GM12878 (cell line): ENCODE results near the gene SP1. TPM values are rescaled to one million over a fixed set of nuclear protein-coding genes. Genes with fewer than 3 reads are reported as not detected.

Experiments
- ATAC-seq: fragments of 200-7000 bp; cut with Tn5 transposase; 3 replicates; pipeline ENCODE4 v1.9.1; 2020; ENCODE audit warnings: mild to moderate bottlenecking, moderate library complexity
- BruUV-seq: library from RNA; stranded (reverse); fragments of 400-500 nt; replicated peaks from 2 replicates; lab custom pipeline; 2021; lab: Mats Ljungman, UMichigan
- CTCF ChIA-PET: fragments of 300-600 bp; sonication (Branson Sonifier 250); formaldehyde crosslinking; extraction: SDS; loops from one replicate; lab custom pipeline; 2021; ENCODE audit warnings: inconsistent platforms; lab: Yijun Ruan, JAX
- POLR2A ChIA-PET: fragments of 350-600 bp; formaldehyde crosslinking; extraction: SDS; loops from one replicate; lab custom pipeline; 2021; ENCODE audit warnings: inconsistent platforms; lab: Charles Lee
- RAD21 ChIA-PET: fragments of 300-600 bp; sonication (Branson Sonifier 250); formaldehyde crosslinking; loops from one replicate; lab custom pipeline; 2023; ENCODE audit warnings: antibody characterized with exemption; ENCODE audit not compliant: unreplicated experiment; lab: Charles Lee
- SMC1A ChIA-PET: fragments of 300-600 bp; sonication (Branson Sonifier 250); formaldehyde crosslinking; loops from one replicate; lab custom pipeline; 2023; ENCODE audit not compliant: unreplicated experiment, uncharacterized antibody; lab: Charles Lee
- DNase-seq: peaks from one replicate; pipeline ENCODE4 v3.0.0-alpha.2; 2011; ENCODE audit warnings: low read depth, low spot score
- FAIRE-seq: peaks from 3 replicates; lab custom pipeline; 2011; peaks lifted over from hg19 to GRCh38; lab: Jason Lieb, UNC
- H2AFZ ChIP-seq: 2 replicates; pipeline ENCODE4 v1.6.0; 2011; ENCODE audit warnings: low read depth, low read length, control low read depth; ENCODE audit not compliant: control insufficient read depth
- H3K27ac ChIP-seq: 2 replicates; pipeline ENCODE4 v1.5.1; 2011; ENCODE audit warnings: control low read depth; ENCODE audit not compliant: control insufficient read depth, insufficient read depth
- H3K27me3 ChIP-seq, 2 experiments: replicated peaks in 1 of 2; 2 replicates each; pipeline versions ENCODE4 v1.6.0 to v1.6.1; 2011; ENCODE audit warnings: low read length in 1 of 2; ENCODE audit not compliant: control insufficient read depth in 2 of 2, insufficient read depth in 2 of 2
- H3K36me3 ChIP-seq, 2 experiments: 2 replicates each; pipeline ENCODE4 v1.5.1; 2011; ENCODE audit warnings: low read length in 1 of 2; ENCODE audit not compliant: control insufficient read depth in 2 of 2, insufficient read depth in 2 of 2
- H3K4me1 ChIP-seq: 2 replicates; pipeline ENCODE4 v1.6.1; 2011; ENCODE audit warnings: mild to moderate bottlenecking, low read length, moderate library complexity, mixed read lengths; ENCODE audit not compliant: control insufficient read depth, insufficient read depth
- H3K4me2 ChIP-seq: 2 replicates; pipeline ENCODE4 v1.6.0; 2011; ENCODE audit warnings: control low read depth; ENCODE audit not compliant: control insufficient read depth, insufficient read depth
- H3K4me3 ChIP-seq: fragments of 200-600 bp; sonication (generic); 2 replicates; pipeline ENCODE4 v1.5.1; 2016
- H3K79me2 ChIP-seq: 2 replicates; pipeline ENCODE4 v1.6.0; 2011; ENCODE audit warnings: low read length; ENCODE audit not compliant: control insufficient read depth, insufficient read depth
- H3K9ac ChIP-seq: 2 replicates; pipeline ENCODE4 v1.8.0; 2011; ENCODE audit warnings: low read length, control low read depth, mixed read lengths; ENCODE audit not compliant: control insufficient read depth, insufficient read depth
- H3K9me3 ChIP-seq: replicated peaks from 3 replicates; pipeline ENCODE4 v1.5.1; 2011; ENCODE audit warnings: mild to moderate bottlenecking, low read length; ENCODE audit not compliant: control insufficient read depth, insufficient read depth
- H4K20me1 ChIP-seq: 2 replicates; pipeline ENCODE4 v1.6.0; 2011; ENCODE audit not compliant: control insufficient read depth, insufficient read depth
- ATF7 ChIP-seq: fragments of 450-650 bp; IDR thresholded peaks from 2 replicates; pipeline ENCODE4 v1.6.1; 2016; ENCODE audit warnings: low read depth, mild to moderate bottlenecking
- BCL3 ChIP-seq: IDR thresholded peaks from 2 replicates; pipeline ENCODE4 v1.6.1; 2011; ENCODE audit warnings: borderline replicate concordance, low read depth, mild to moderate bottlenecking, moderate library complexity, low read length; ENCODE audit not compliant: insufficient read depth, poor library complexity, severe bottlenecking
- BMI1 ChIP-seq: fragments of 450-650 bp; IDR thresholded peaks from 2 replicates; pipeline ENCODE4 v1.6.1; 2016; ENCODE audit warnings: mild to moderate bottlenecking, moderate library complexity, borderline replicate concordance
- CEBPB ChIP-seq, 2 experiments: fragments of 150-350 bp in 1 of 2; IDR thresholded peaks; 2 replicates each; pipeline ENCODE4 v1.6.1; 2012 to 2014; ENCODE audit warnings: low read depth in 2 of 2, low read length in 2 of 2, borderline replicate concordance in 1 of 2, inconsistent platforms in 1 of 2
- FOS ChIP-seq: IDR thresholded peaks from 3 replicates; pipeline ENCODE4 v1.6.1; 2011; ENCODE audit warnings: borderline replicate concordance; ENCODE audit not compliant: insufficient read length; ENCODE audit errors: extremely low read depth
- NRF1 ChIP-seq: conservative IDR thresholded peaks from 2 replicates; pipeline ENCODE4 v1.6.1; 2011; ENCODE audit warnings: mild to moderate bottlenecking, low read depth, low read length, improper control_type of control experiment
- RELB ChIP-seq: fragments of 450-650 bp; IDR thresholded peaks from 2 replicates; pipeline ENCODE4 v1.6.1; 2017; ENCODE audit warnings: low read depth, mild to moderate bottlenecking, moderate library complexity
- WGBS: methylation state at CpG from one replicate; pipeline ENCODE4 v1.1.6; 2016; ENCODE audit warnings: low lambda C conversion rate; ENCODE audit not compliant: insufficient replicate concordance, insufficient coverage; ENCODE audit errors: missing lambda C conversion rate; 5-methylcytosine and 5-hydroxymethylcytosine counted together
- in situ Hi-C: fragments of 300-500 bp; cut with MboI; formaldehyde crosslinking; loops from 9 replicates; pipeline ENCODE4 v1.14.3; 2018; ENCODE audit warnings: mixed read lengths
- intact Hi-C: fragments of 100-400 bp; cut with micrococcal nuclease; formaldehyde crosslinking; loops from one replicate; pipeline ENCODE4 v1.14.2; 2022; ENCODE audit not compliant: unreplicated experiment
- polyA plus RNA-seq, 11 experiments: library from polyadenylated mRNA; depleted of rRNA in 4 of 11; unstranded in 6 of 11; stranded (reverse) in 5 of 11; fragments of >200 nt; fragmentation: Nextera tagmentation in 4 of 11; fragmentation: Illumina TruSeq in 1 of 11; extraction: Ambion mirVana in 4 of 11; extraction: Trizol in 1 of 11; gene quantifications; 1 replicate in 1 of 11; 2 replicates in 10 of 11; pipeline versions ENCODE4 v1.2.1 to v1.2.3, GENCODE V29; 2011 to 2016; ENCODE audit warnings: inconsistent platforms in 2 of 11, missing spikeins in 2 of 11, low read depth in 1 of 11
- total RNA-seq, 4 experiments: library from RNA; depleted of rRNA in 3 of 4; stranded (reverse); fragments of >200 nt in 3 of 4; fragmentation: Illumina TruSeq in 1 of 4; extraction: Trizol in 1 of 4; gene quantifications; 2 replicates each; pipeline versions ENCODE4 v1.2.1 to v1.2.3, GENCODE V29; 2013 to 2021

The SP1 gene
- total and polyA plus RNA-seq, 10 of the 15 experiments (the other 5 are each of a cell fraction or from before 2014, with no cell fraction given): 3.3 to 52.0 (median 25.2) TPM

- no peak overlapping the region for H3K9ac ChIP-seq
Measured at GRCh38 chr12:53427905-53428594, 48.1 kb downstream of the SP1 start.

More at GRCh38 chr12:53427905-53428594, 48.1 kb downstream of the SP1 start:
- ATAC-seq (peak; percentile 56), FAIRE-seq (no peak), DNase-seq (no peak)
- RAD21 ChIA-PET: interaction anchor here (1.0 to 1.5 kb wide), 6 partner anchors 13 to 104 kb away, joined by 3 to 9 read pairs (median 3); partner anchors contain the start of genes PRR13 and SP1
- no peaks in the 10 kb centered on the region for H3K36me3 ChIP-seq
- no peaks in the 10 kb centered on the region for H3K9me3 ChIP-seq
- no peak overlapping the region for H3K4me3 ChIP-seq
- H3K79me2 ChIP-seq: no peaks in the 10 kb centered on the region
- SMC1A ChIA-PET: interaction anchor here (0.7 to 1.7 kb wide), 7 partner anchors 10 to 104 kb away, joined by 3 to 7 read pairs (median 3); no protein-coding TSS in a partner anchor
- CTCF ChIA-PET: interaction anchor here (0.6 to 10.1 kb wide), 8 partner anchors 9 to 370 kb away, joined by 3 to 225 read pairs (median 4); no protein-coding TSS in a partner anchor
- POLR2A ChIA-PET: interaction anchor here (0.6 to 1.1 kb wide), 4 partner anchors 11 to 73 kb away, joined by 3 to 8 read pairs (median 4); no protein-coding TSS in a partner anchor
- H3K4me1 ChIP-seq: no peaks in the 10 kb centered on the region
- BruUV-seq: no TSS peak
- H3K27me3 ChIP-seq: no peaks in the 10 kb centered on the region
- intact Hi-C loops: no loop called here
- H3K4me2 ChIP-seq: no peak overlapping the region
- 51% methylated on average over 7 of the region's 7 CpGs for WGBS
- in situ Hi-C loops: no loop called here
- no peak for TF ChIP-seq NRF1
- peak; percentile 74 for TF ChIP-seq BCL3
- no peak for TF ChIP-seq ATF7
- no peak for TF ChIP-seq FOS
- no peak for TF ChIP-seq RELB
- no peak for TF ChIP-seq BMI1
- TF ChIP-seq CEBPB (IDR thresholded peaks at IDR 0.05; ENCODE audit: borderline replicate concordance in 1 of 2, low read depth in 2 of 2, low read length in 2 of 2): no peak
- TF ChIP-seq, all 136 proteins: peak for 1
- no peak overlapping the region for H3K27ac ChIP-seq
- no peaks in the 10 kb centered on the region for H4K20me1 ChIP-seq
- H2AFZ ChIP-seq: peak overlapping the region; percentile 51
